ENCODE results near the gene SLCO1B3.

The SLCO1B3 gene

GRCh38 chr12:20815574-20815973 lies 5.1 kb downstream of the SLCO1B3 start:
- H2AFZ ChIP-seq (ENCODE audit: insufficient read depth, low read length, poor library complexity) = no peak overlapping the region
- no peak overlapping the region for H2AK5ac ChIP-seq (ENCODE audit: low read length)
- H4K8ac ChIP-seq (ENCODE audit: low read depth, low read length) = no peak overlapping the region
- H2BK5ac ChIP-seq (ENCODE audit: low read depth, low read length, poor library complexity) = no peak overlapping the region
- no peak overlapping the region for H4K91ac ChIP-seq (ENCODE audit: low read depth, low read length)
- no peaks in the 10 kb centered on the region for H3K79me2 ChIP-seq (ENCODE audit: control insufficient read depth, insufficient read depth, low read length, poor library complexity)
- no peak overlapping the region for H4K12ac ChIP-seq (ENCODE audit: low read depth, low read length)
- no peak overlapping the region for H3K18ac ChIP-seq (ENCODE audit: low read length)
- no peak overlapping the region for H3K9ac ChIP-seq (ENCODE audit: low read length)
- no peaks in the 10 kb centered on the region for H3K4me1 ChIP-seq (ENCODE audit: control insufficient read depth in 1 of 2, insufficient read depth in 2 of 2, low read length in 2 of 2)
- no peaks in the 10 kb centered on the region for H3K27me3 ChIP-seq (ENCODE audit: insufficient read depth, low read length)
- H3K23ac ChIP-seq (ENCODE audit: low read length) = no peak overlapping the region
- no peak overlapping the region for H3K4ac ChIP-seq (ENCODE audit: low read depth, low read length)
- no peak overlapping the region for H3K14ac ChIP-seq (ENCODE audit: low read length)
- no peaks in the 10 kb centered on the region for H3K9me3 ChIP-seq (ENCODE audit: insufficient read depth, low read depth, low read length)
- WGBS (ENCODE audit: extremely low coverage, insufficient coverage, insufficient read length) = no CpG with 5 or more reads among the region's 2 CpGs
- no peaks in the 10 kb centered on the region for H3K79me1 ChIP-seq (ENCODE audit: low read length)
- H2BK12ac ChIP-seq (ENCODE audit: low read length) = no peak overlapping the region
- H3K36me3 ChIP-seq (ENCODE audit: control insufficient read depth in 1 of 2, insufficient read depth in 2 of 2, low read length in 2 of 2) = no peaks in the 10 kb centered on the region
- no peak overlapping the region for H3K4me3 ChIP-seq (ENCODE audit: low read depth, low read length)
- no peak overlapping the region for H3K27ac ChIP-seq (ENCODE audit: low read depth, low read length)
- DNase-seq = no peak
- no peak overlapping the region for H2BK120ac ChIP-seq (ENCODE audit: insufficient read depth, low read length, poor library complexity)
- no peak overlapping the region for H3K4me2 ChIP-seq (ENCODE audit: low read length)

- Histone ChIP-seq H4K12ac (ENCODE audit: low read depth, low read length) (no peak overlapping the region), H2BK5ac (ENCODE audit: low read depth, low read length, poor library complexity) (no peak overlapping the region), H3K4me3 (ENCODE audit: low read depth, low read length) (no peak overlapping the region), H4K8ac (ENCODE audit: low read depth, low read length) (no peak overlapping the region), H3K4me2 (ENCODE audit: low read length) (no peak overlapping the region), H3K27ac (ENCODE audit: low read depth, low read length) (no peak overlapping the region), H3K4ac (ENCODE audit: low read depth, low read length) (no peak overlapping the region), H2AK5ac (ENCODE audit: low read length) (no peak overlapping the region), H3K79me1 (ENCODE audit: low read length) (no peaks in the 10 kb centered on the region), H3K9ac (ENCODE audit: low read length) (no peak overlapping the region), H3K4me1 (ENCODE audit: control insufficient read depth in 1 of 2, insufficient read depth in 2 of 2, low read length in 2 of 2) (no peaks in the 10 kb centered on the region), H3K79me2 (ENCODE audit: control insufficient read depth, insufficient read depth, low read length, poor library complexity) (no peaks in the 10 kb centered on the region), H3K18ac (ENCODE audit: low read length) (no peak overlapping the region), H2AFZ (ENCODE audit: insufficient read depth, low read length, poor library complexity) (no peak overlapping the region), H3K23ac (ENCODE audit: low read length) (no peak overlapping the region), H3K27me3 (ENCODE audit: insufficient read depth, low read length) (no peaks in the 10 kb centered on the region), H3K9me3 (ENCODE audit: insufficient read depth, low read depth, low read length) (peaks cover 2% of the 10 kb centered on the region), H4K91ac (ENCODE audit: low read depth, low read length) (no peak overlapping the region), H2BK12ac (ENCODE audit: low read length) (no peak overlapping the region), H2BK120ac (ENCODE audit: insufficient read depth, low read length, poor library complexity) (no peak overlapping the region), H3K14ac (ENCODE audit: low read length) (no peak overlapping the region), H3K36me3 (ENCODE audit: control insufficient read depth in 1 of 2, insufficient read depth in 2 of 2, low read length in 2 of 2) (no peaks in the 10 kb centered on the region)
- DNase-seq = no peak
- WGBS (ENCODE audit: extremely low coverage, insufficient coverage, insufficient read length) = no CpG with 5 or more reads among the region's 6 CpGs
These were observed 11.9 kb downstream of the SLCO1B3 start for GRCh38 chr12:20822415-20822814.

- no peak overlapping the region for H2BK120ac ChIP-seq (ENCODE audit: insufficient read depth, low read length, poor library complexity)
- H3K27ac ChIP-seq (ENCODE audit: low read depth, low read length) = no peak overlapping the region
- no peak overlapping the region for H3K4me3 ChIP-seq (ENCODE audit: low read depth, low read length)
- no peak overlapping the region for H2AFZ ChIP-seq (ENCODE audit: insufficient read depth, low read length, poor library complexity)
- no peak overlapping the region for H4K91ac ChIP-seq (ENCODE audit: low read depth, low read length)
- H2BK5ac ChIP-seq (ENCODE audit: low read depth, low read length, poor library complexity) = no peak overlapping the region
- H2BK12ac ChIP-seq (ENCODE audit: low read length) = no peak overlapping the region
- H3K4me2 ChIP-seq (ENCODE audit: low read length) = no peak overlapping the region
- no peak overlapping the region for H4K12ac ChIP-seq (ENCODE audit: low read depth, low read length)
- no peaks in the 10 kb centered on the region for H3K27me3 ChIP-seq (ENCODE audit: insufficient read depth, low read length)
- no peaks in the 10 kb centered on the region for H3K79me1 ChIP-seq (ENCODE audit: low read length)
- no peak overlapping the region for H3K14ac ChIP-seq (ENCODE audit: low read length)
- no CpG with 5 or more reads among the region's 4 CpGs for WGBS (ENCODE audit: extremely low coverage, insufficient coverage, insufficient read length)
- no peak for DNase-seq
- H4K8ac ChIP-seq (ENCODE audit: low read depth, low read length) = no peak overlapping the region
- no peak overlapping the region for H3K4ac ChIP-seq (ENCODE audit: low read depth, low read length)
- H3K36me3 ChIP-seq (ENCODE audit: control insufficient read depth in 1 of 2, insufficient read depth in 2 of 2, low read length in 2 of 2) = no peaks in the 10 kb centered on the region
- no peak overlapping the region for H3K18ac ChIP-seq (ENCODE audit: low read length)
- no peak overlapping the region for H3K9ac ChIP-seq (ENCODE audit: low read length)
- no peaks in the 10 kb centered on the region for H3K4me1 ChIP-seq (ENCODE audit: control insufficient read depth in 1 of 2, insufficient read depth in 2 of 2, low read length in 2 of 2)
- H3K9me3 ChIP-seq (ENCODE audit: insufficient read depth, low read depth, low read length) = peaks cover 2% of the 10 kb centered on the region
- no peak overlapping the region for H3K23ac ChIP-seq (ENCODE audit: low read length)
- no peak overlapping the region for H2AK5ac ChIP-seq (ENCODE audit: low read length)
- no peaks in the 10 kb centered on the region for H3K79me2 ChIP-seq (ENCODE audit: control insufficient read depth, insufficient read depth, low read length, poor library complexity)
These were observed 12.4 kb downstream of the SLCO1B3 start for GRCh38 chr12:20822925-20823324.

- H3K9me3 ChIP-seq (ENCODE audit: insufficient read depth, low read depth, low read length) = no peaks in the 10 kb centered on the region
- H2BK120ac ChIP-seq (ENCODE audit: insufficient read depth, low read length, poor library complexity) = no peak overlapping the region
- H2BK5ac ChIP-seq (ENCODE audit: low read depth, low read length, poor library complexity) = no peak overlapping the region
- H3K79me1 ChIP-seq (ENCODE audit: low read length) = no peaks in the 10 kb centered on the region
- no peak overlapping the region for H4K8ac ChIP-seq (ENCODE audit: low read depth, low read length)
- no peak overlapping the region for H3K14ac ChIP-seq (ENCODE audit: low read length)
- no peak overlapping the region for H3K4me2 ChIP-seq (ENCODE audit: low read length)
- no peak overlapping the region for H4K12ac ChIP-seq (ENCODE audit: low read depth, low read length)
- no peak overlapping the region for H2BK12ac ChIP-seq (ENCODE audit: low read length)
- H3K4ac ChIP-seq (ENCODE audit: low read depth, low read length) = no peak overlapping the region
- no peak overlapping the region for H3K4me3 ChIP-seq (ENCODE audit: low read depth, low read length)
- H3K79me2 ChIP-seq (ENCODE audit: control insufficient read depth, insufficient read depth, low read length, poor library complexity) = no peaks in the 10 kb centered on the region
- no peak overlapping the region for H3K23ac ChIP-seq (ENCODE audit: low read length)
- H3K4me1 ChIP-seq (ENCODE audit: control insufficient read depth in 1 of 2, insufficient read depth in 2 of 2, low read length in 2 of 2) = no peaks in the 10 kb centered on the region
- no CpG with 5 or more reads among the region's 3 CpGs for WGBS (ENCODE audit: extremely low coverage, insufficient coverage, insufficient read length)
- H2AK5ac ChIP-seq (ENCODE audit: low read length) = no peak overlapping the region
- no peak overlapping the region for H4K91ac ChIP-seq (ENCODE audit: low read depth, low read length)
- DNase-seq = no peak
- H3K27ac ChIP-seq (ENCODE audit: low read depth, low read length) = no peak overlapping the region
- H2AFZ ChIP-seq (ENCODE audit: insufficient read depth, low read length, poor library complexity) = no peak overlapping the region
- no peaks in the 10 kb centered on the region for H3K36me3 ChIP-seq (ENCODE audit: control insufficient read depth in 1 of 2, insufficient read depth in 2 of 2, low read length in 2 of 2)
- H3K9ac ChIP-seq (ENCODE audit: low read length) = no peak overlapping the region
- H3K27me3 ChIP-seq (ENCODE audit: insufficient read depth, low read length) = no peaks in the 10 kb centered on the region
- H3K18ac ChIP-seq (ENCODE audit: low read length) = no peak overlapping the region
These were observed 19.4 kb downstream of the SLCO1B3 start for GRCh38 chr12:20829919-20830318.
